ELR (cell line): ENCODE data around the gene FOXF2.
A peak's percentile ranks its signal among the peaks of the same experiment; 100 is the strongest.

Experiments
- DNase-seq: peaks from one replicate; pipeline ENCODE4 v3.0.0-alpha.2; 2015; ENCODE audit warnings: low read depth

Gene FOXF2

DNA sequence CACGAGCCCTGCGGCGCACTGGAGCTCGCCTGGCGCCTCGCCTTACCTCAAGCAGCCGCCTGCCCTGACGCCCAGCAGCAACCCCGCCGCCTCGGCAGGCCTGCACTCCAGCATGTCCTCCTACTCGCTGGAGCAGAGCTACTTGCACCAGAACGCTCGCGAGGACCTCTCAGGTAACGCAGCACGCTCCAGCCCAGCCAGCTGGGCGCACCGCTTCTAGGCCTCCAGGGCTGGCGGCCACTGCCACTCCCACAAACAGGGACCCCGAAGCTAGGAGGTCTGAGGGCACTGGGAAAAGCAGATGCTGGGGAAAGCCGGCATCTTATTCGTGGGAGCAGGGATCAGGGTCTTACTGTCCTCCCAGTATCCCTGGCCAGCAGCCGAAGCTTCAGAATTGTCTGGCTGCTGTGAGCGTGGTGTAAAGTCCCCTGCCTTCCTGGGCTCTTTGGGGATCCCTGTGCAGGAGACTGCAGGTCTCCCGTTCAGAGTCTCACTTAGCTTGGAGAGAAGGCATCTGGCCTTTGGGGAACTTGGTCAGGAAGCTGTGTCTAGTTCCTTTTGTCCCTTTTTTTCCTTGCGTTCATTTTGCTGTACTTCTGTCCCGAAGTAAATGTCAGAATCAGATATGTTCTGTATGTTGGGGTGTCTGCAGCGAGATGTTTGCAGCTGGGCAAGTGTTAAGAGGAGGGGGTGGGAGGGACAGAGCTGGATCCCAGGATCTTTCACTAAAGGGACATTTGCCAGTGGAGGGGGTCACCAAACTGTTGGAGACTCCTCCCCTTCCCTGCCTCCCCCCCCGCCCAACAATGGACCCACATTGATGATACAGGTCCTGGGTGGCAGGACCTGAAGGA, 1.8 kb downstream of the FOXF2 start:
- DNase-seq: peak; percentile 69

DNA sequence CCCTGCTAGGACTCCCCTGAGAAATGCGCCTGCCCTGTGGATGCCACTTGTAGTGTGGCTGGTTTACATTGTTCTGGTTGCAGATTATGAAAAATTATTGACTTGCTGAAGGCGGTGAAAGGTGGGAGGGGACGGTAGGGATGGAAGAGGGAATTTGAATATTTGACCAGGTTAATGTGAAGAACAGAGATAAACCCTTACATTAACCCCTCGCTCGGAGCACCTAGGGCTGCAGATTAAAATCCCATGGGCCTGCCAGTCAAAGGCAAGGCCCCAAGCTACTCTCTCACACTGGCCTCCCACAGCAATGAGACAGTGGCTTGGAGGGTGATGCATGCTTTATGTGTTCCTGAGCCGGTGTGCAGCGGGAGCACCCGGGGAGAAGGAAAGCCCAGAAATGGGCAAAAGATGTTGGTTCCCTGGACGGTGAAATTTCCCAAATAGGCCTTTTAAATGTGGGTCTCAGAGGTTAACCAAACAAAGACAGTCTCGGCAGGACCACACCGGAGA, 2.5 kb downstream of the FOXF2 start:
- DNase-seq: peak; percentile 78

DNA sequence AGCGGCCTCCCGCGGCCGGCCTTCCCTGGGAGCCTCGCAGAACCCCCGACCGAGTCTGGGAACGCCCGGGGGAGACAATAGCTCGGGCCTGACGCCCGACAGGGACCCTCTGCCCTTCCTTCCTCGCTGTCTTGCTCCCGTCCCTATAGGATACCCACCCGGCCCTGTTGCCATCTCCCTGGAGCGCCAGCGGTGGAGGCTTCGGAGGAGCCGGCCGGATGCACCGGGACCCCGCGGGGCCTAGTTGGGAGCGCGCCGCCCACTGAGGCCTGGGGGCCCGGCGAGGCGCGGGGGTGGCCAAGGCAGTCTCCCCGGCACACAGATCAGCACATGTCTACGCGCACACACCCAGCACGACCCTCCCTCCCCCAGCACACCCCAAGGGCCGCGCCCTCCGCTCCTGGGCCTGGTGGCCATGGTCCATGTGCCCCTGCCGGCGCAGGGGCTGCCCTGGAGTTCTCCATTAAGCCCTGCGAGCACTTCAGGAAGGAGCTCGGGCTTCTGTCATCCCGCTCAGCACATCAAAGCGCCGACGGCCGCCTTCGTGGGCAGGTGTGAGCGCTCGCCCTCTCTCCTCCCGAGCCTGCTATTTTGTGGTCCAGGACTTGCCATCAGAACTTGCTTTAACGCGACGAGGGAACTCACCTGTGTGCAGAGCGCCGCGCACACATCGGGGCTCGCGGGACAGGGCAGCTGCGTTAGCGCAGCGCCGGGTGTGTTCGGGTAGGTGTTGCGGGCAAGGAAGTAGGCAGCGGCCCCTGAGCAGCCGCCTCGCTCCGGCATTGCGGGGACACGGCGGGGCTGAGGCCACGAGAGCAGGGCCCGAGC, 3.7 kb downstream of the FOXF2 start:
- peak; percentile 56 for DNase-seq

DNA sequence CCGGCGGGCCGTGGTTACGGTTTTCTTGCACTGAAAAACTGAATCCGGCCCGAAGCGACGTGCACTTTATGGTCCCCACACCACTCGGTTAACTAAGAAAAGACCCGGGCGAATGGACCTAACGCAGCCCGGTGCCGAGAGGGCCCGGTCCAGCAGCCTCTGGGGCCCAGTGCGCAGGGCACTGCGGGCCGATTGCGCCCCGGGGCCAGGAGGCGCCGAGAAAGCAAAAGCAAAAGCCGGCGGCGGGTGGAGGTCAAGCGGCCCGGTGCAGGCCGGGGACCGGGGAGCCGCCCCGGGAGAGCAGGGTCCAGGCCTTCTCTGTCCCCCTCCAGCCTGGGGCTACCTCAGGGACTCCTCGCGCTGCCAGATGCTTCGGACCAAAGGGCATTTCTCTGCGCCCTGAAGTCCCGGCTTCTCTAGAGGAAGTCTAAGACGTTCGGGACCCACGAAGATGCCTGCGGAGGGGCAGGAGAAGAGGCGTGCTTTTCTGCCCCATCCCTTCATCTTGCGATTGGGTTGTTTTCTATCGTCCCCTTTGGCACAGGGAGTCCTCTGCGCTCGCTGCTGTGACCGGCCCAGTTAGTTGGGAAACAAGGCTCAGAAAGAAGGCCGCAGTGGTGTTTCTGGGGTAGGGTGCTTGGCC, 4.4 kb downstream of the FOXF2 start:
- DNase-seq: peak; percentile 59

DNA sequence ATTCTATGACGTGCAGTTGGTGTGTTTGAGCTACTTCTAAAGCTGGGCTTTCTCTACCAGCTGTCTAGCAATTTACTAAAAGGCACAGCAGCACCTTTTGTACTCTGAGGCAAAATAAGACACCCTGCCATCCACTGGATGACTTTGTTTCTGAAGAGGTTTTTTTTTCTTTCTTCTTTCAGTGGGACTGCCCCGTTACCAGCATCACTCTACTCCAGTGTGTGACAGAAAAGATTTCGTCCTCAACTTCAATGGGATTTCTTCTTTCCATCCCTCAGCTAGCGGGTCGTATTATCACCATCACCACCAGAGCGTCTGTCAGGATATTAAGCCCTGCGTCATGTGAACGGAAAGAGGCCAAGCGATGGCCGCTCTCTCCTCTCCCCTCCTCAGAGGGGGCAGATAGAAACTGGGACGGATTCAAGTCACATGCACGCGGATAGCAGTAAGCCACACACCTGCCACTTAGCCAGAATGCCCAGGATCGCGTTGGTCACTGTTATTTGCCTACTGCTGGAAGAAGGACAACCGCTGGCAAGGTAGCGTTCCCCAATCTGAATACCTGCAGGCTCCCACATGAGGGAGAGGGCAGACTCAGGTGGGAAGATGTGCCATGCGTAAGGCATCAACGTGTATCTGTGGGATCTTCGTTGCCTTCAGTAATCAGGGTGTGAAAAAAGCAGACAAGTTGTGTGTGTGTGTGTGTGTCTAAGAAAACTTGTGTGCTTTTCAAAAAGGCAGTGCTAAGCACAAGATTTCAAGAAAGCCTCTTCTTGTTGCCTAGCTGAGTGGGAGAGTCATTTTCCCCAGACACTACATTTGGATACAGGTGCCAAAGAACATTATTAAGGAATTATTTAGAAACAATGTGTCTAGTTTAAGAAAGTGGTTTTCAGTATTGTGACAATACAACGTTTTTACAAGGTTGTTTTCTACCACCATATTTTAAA, 5.4 kb downstream of the FOXF2 start:
- DNase-seq: peak; percentile 48

DNA sequence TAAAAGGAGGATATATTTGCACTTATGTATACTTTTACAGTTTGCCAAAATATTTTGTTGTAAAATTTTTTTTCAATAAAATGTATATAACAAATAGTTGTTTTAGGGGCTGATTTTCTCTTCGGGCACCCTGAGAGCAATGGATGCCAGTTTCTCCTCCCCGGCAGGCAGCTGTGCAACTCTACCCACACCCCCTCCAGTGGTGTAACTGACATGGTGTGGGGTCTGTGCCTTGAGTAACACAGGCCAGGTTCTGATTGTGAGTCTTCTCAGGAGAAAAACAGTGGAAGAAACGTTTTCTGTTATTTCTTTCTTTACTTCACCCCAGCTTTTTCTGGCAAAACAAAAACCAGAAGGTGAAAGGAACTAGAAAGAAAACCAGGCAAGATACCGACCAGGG, 6.1 kb downstream of the FOXF2 start:
- peak; percentile 30 for DNase-seq

DNA sequence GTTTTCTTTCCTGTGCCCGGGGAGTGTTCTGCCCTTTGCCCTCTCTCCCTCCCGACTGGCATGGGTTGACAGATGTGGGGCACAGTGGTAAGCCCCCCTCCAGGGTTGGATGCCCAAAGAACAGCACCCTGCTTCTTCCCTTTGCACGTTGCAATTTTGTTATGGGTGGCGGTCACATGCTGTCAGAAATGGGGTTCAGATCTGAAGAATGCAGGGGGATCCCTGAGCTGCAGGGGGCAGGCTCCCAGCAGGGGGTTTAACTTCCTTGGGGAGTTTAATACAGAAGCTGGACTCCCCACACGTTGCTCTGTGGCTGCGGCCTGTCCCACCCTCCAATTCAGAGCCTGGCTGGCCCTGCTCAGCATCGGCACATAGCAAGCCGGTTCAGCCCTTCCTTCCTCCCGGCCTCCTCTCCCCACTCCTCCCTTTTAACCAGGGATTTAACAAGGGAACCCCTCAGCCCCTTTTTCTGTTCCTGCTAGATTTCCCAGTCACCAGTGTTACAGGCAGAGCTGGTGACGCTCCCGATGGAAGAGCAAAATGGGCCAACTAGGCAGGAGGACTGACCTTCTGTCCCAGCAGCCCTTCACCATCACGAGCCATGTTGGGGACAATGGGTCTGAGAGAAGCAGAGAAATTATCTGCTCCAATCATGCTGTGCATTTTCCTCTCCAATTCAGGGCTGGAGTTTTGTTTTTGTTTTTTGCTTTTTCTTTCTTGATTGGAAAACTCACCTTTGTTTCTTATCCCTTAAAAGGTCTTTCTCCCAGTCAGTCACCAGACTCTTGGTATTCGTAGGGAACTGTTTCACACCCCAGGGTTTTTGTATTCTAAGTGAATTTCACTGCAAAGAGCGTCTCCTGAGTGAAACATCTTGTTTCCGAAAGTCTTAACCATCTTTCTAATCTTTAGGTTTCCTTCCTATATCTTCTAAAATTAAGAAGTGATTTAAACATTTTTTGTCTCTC, 6.8 kb downstream of the FOXF2 start:
- DNase-seq: no peak

DNA sequence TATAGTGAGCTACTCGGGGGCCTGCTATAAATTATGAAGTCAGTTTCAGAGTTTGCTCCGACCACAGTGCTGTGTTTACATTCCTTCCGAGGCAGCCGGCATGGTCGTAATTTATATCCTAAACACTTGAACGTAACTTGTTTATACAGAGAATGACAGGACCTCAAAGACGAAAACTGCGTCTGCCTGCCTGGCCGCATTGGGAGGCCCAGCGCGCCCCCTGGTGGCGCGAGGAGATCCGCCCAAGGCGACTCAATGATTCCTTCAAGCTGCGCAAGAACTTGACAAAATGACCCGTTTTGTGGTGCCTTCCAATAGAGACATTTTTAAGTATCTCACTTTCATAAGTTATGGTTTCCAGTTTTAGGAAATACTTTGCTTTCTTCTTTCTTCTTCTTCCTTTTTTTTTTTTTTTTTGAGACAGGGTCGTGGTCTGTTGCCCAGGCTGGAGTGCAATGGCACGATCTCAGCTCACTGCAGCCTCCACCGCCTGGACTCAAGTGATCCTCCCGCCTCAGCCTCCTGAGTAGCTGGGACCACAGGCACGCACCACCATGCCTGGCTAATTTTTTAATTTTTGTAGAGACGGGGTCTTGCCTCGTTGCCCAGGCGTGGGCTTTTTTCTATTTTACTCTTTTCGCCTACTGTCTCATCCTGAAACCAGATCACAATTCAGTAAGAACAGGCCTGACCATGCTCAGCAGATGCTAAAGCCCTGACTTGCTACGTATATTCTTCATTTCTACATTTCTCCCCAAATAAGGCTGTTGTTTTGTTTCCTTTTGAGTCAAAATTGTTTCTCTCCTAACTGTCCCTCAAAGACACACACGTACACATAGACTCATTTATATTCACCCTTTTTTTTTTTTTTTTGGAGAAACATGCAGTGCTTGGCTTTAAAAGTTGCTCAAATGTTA, 7.8 kb downstream of the FOXF2 start:
- DNase-seq: peak; percentile 96

DNA sequence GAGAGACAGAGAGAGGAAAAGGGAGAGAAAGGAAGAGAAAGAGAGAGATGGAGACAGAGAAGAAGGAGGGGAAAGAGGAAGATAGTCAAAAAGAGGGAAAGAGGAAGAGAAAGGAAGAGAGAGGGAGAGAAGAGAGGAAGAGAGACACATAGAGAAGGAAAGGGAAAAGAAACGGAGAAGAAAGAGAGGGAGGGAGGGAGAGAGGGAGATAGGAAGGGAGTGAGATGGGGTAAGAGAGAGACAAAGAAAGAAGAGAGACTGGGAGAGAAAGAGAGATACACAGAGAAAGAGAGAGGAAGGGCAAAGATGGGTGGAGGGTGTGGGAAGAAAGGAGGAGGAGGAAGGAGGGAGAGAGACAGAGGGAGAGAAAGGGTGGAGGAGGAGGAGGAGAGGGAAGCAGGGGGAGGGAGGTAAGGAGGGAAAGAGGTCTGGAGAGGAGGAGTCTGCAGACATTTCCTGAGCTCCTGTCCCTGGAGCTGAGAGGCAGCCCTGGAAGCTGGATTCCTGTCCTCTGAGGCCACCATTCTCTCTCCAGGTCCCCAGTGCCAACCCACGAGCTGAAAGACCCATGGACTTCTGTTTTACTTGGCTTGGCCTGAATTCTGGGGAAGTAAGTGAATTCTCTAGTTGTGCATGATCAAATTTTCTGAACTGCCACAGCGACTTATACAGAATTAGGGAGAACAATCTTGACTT, 9.9 kb downstream of the FOXF2 start:
- DNase-seq: no peak

DNA sequence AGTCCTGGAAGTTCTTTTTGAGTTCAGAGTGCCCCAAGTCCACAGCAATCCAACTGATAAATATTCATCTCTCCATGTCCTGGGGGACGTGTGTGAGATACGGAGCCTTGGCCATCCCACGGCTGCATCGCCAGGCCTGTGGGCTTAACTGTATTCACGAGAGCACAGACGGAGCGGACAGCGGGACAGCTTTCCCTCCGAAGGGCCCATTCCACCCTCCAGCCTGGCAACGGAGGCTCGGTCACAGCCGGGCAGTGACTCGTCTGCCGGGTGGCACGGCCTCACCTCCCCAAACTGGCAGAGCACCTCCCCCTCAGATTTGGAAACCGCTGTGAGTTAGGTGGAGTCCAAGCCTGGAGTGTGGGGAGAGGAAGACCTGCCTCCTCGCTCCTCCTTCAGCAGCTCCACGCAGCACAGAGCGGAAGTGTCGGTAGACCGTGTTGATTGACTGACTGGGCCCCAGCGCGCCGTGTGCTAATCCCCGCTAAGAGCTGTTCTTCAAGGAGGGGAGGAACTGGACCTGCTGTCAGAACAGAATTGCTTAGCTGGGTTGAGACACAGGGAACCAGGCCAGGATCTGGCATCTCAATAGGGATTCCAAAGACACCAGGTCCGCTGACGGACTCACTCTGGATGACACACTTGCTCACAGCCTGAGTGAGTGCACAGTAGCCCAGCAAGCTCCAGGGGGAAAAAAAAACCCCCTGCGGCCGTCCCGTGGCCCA, 10.9 kb downstream of the FOXF2 start:
- DNase-seq: no peak

DNA sequence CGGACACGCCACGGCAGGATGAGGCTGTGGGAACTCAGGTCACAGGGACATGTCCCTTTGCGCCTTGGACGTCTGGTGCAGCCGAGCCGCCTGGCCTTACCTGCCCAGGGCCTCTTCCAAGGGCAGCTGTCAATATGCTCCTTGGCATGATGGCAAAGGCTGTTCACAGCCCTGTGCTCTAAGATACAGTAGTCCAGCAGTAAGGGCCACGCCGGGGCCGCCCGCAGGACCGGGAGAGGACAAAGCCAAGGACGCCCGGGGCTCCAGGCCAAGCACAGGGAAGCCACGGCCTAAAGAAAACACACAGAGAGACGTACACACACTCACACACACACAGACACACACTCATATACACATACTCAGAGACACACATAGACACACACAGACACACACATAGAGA, 13.0 kb downstream of the FOXF2 start:
- no peak for DNase-seq

DNA sequence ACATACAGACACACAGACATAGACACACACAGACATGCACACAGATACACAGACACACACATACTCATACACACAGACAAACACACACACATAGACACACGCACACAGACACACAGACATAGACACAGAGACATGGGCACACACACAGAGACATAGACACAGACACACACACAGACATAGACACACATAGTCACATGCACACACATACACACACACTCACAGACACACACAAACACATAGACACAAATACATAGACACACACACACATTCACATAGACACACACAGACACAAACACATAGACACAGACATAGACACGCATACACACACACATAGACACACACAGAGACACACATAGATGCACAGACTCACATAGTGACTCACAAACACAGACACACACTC, 13.5 kb downstream of the FOXF2 start:
- no peak for DNase-seq

DNA sequence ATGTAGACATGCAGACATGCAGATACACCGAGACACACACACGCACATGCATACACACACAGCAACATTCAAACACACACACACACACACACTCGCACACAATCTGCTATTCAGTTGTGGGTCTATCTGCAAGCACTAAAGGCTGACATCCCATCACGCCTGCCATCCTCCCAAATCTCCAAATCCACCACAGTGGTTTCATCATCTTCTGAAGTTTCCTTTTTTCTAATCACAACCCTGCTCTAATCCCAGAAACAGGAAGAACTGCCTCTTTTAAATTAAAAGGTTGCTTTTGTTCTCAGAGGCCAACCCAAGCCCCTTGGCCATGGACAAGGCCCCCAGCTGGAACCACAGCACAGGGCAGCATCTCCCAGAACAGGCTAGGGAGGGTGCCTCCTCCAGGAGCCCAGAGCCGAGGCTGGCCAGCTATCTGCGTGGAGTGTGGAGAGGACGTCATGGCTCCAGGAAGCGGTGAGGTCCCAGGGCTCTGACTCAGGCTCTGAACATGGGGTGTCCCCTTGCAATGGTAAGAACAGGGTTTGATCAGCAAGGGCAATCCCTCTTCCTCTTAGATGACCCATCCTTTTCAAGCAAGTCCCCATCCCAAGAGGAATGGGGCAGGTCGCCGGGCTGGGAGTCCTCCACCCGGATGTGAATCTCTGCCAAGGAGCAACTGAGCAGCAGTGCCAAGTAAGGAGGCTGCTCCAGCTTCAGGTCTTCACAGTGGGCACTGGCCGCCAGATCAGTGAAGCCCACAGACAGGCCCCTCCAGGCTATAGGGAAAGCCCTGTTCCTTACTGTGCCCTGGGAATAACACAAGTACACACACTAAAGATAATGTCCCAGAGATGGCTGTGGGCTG, 14.7 kb downstream of the FOXF2 start:
- peak; percentile 88 for DNase-seq

DNA sequence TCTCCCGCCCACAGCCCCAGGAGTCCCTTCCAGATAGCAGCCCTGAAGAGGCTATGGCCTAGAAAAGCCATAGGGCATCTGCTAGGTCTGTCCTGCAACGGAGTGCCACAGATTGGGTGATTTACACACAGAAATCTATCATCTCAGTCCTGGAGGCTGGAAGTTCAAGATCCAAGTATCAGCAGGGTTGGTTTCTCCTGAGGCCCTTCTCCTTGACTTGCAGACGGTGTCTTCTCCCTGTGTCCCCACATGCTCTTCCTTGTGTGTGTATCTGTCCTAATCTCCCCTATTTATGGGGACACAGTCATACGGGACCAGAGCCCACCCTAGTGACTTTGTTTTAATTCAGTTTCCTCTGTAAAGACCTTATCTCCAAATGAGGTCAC, 15.3 kb downstream of the FOXF2 start:
- DNase-seq: no peak

DNA sequence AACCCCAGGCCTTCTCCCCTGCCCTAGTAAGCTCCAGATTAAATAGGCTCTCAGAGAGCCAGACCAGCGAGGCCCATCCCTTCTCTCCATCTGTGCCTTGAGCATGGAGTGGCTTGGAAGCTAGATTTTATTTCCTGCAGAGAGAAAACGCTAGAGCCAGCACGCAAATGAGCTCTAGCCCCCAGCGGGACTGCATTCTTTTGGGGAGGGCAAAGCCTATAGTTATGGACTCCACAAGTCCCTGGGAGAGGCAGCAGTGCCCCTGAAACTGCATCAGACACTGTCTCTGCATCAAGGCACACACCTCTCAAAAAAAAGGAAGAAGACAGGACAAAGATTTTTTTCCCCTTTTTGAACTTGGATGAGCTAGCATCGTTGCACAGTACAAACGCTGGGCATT, 15.8 kb downstream of the FOXF2 start:
- no peak for DNase-seq

DNA sequence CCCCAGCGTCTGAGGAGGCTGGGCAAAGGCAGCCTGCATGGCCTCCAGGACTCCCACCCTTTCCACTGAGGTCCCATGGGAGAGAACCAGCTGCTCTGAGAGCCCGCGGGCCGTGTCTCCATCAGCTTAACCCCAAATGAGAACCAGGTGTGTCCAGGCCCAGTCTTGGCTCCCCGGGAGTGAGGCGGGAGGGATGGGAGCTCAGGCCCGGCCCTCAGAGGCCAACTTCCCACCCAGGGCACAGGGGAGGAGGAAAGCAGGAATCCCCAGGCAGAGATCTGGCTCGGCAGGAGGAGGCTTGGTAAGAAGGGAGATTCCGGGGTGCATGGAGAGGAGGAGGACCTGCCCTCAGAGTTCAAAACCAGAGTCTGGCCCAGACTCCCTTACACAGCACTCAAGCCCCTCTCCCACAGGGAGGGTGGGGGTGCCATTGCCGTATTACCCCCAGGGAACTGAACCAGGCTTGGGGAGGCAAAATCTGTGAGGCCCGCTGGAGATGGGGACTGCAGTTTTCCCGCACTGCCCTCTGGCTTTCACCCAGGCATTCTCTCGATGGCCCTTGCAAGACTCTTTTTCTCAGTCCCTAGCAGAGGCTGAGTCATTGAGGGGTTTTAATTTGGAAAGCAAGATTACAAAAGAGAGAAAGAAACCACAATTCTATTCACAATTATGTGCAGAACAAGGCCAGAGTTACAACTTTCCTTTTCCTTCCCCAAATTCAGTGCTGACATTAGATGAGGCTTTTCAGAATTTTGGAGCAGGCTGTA, 17.1 kb downstream of the FOXF2 start:
- peak; percentile 56 for DNase-seq
